ENCODE data around the gene IDH3B. TPM values are rescaled to one million over a fixed set of nuclear protein-coding genes. Genes with fewer than 3 reads are reported as not detected.
"Not testable (repeated sequence)": the region's sequence is repeated elsewhere in the genome, so short reads cannot be mapped to it uniquely, and the experiment has no call there.

Gene IDH3B
- total RNA-seq: 81.7 and 111 TPM in 2 replicates

GRCh38 chr20:2663887-2664719 lies at the start of gene IDH3B:
Gene IDH3B, minus strand, starts transcription at chr20:2664216. Its CDS starts 28 bp downstream, at chr20:2664188.
- peak; percentile 65 for DNase-seq (ENCODE audit: extremely low read depth, low read depth, low spot score)

DNA sequence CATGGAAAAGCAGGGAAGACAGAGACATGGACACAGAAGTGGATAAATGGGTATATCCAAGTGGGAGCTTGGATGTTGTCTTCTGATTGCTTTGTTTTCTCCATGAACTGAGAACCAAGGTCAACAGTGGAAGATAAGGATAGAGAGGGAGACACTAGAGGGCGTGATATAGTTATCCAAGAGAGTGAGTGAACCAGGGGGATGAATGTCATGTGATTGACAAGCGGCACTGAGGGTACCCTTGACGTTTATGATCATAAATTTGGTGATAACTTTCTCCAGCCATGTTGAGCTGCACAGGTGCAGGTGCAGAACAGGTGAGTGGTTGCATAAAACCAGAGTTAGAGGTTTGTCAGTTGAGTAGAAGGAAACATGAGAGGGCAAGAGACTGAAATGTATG lies 49.3 kb upstream of the IDH3B start:
- DNase-seq (ENCODE audit: extremely low read depth, low read depth, low spot score): no peak

GRCh38 chr20:2709205-2709981 lies 45.4 kb upstream of the IDH3B start:
- DNase-seq (ENCODE audit: extremely low read depth, low read depth, low spot score): no peak

DNA sequence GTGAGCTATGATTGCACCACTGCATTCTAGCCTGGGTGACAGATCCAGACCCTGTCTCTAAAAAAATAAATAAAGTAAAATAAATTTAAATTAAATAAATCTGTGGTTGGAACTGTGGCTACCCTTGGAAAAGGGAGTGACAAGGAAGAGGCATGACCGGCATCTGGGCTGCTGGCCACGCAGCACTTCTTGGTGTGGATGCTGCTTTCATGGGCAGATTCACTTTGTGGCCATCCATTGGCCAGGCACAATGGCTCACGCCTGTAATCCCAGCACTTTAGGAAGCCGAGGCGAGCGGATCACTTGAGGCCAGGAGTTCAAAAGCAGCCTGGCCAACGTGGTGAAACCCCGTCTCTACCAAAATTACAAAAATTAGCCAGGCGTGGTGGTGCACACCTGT lies 44.6 kb upstream of the IDH3B start:
- no peak for DNase-seq (ENCODE audit: extremely low read depth, low read depth, low spot score)

GRCh38 chr20:2708073-2708415 lies 44.0 kb upstream of the IDH3B start:
- no peak for DNase-seq (ENCODE audit: extremely low read depth, low read depth, low spot score)

- DNase-seq (ENCODE audit: extremely low read depth, low read depth, low spot score): no peak
Observed at GRCh38 chr20:2707353-2708072, 43.5 kb upstream of the IDH3B start.

- DNase-seq (ENCODE audit: extremely low read depth, low read depth, low spot score): no peak
Observed at GRCh38 chr20:2706688-2707352, 42.8 kb upstream of the IDH3B start.

DNA sequence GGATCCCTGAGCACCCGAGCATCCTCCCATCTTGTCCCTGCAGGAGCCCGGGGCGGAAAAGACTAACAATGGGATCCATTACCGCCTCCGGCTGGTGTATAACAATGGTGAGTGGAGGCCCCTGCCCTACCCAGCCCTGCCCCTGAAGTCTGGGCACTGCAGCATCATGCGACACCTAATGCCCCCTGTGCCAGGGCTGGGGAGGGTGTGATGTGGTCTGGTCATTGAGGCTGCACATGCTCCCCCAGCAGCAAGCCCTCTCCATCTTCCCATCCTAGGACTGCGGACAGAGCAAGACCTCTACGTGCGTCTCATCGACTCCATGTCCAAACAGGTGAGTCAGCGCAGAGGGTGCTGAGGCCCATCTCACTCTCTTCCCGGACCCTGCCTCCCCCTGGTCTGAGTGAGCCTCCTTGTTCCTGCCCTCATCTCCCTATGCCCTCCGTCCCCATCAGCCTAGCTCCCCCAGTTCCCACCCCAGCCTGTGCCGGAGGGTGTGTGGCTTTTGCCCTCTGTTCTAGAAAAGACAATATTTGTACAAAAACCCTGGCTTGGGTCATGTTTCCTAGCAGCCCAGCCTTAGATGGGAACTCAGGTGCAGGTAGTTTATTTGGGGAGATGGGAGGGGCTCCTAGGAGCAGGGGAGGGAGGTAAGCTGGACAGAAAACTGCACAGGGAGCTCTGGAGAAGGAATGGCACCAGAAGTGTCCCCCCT lies 42.1 kb upstream of the IDH3B start:
- no peak for DNase-seq (ENCODE audit: extremely low read depth, low read depth, low spot score)

DNA sequence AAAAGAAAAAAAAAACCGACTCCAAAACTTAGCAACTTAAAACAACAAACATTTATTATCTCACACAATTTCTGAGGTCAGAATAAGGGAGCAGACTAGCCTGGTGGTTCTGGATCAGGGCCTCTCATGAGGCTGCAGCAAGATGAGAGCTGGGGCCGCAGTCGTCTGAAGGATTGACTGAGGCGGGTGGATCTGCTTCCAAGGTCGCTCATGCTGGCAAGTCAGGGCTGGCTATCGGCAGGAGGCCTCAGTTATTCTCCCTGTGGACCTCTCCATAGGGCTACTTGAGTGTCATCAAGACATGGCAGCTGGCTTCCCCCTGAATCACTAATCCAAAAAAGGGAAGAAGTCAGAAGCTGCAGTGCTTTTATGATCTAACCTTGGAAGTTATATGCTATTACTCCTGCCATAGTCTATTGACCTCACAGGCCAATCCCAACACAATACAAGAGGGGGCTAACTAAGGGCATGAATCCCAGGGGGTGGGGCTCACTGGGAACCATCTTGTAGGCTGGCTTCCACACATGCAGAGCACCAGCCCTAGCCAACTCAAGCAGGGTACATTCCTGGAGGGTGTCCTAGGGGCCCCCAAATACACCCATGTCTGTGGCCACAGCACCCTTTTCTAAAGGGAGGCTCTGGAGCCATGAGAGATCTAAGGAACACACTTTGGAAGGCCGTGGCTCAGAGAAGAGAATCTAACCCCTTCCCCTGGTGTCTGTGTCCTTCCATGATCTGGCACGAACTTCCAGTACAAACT lies 39.9 kb upstream of the IDH3B start:
- no peak for DNase-seq (ENCODE audit: extremely low read depth, low read depth, low spot score)

- no peak for DNase-seq (ENCODE audit: extremely low read depth, low read depth, low spot score)
Observed at GRCh38 chr20:2701671-2702081, 37.7 kb upstream of the IDH3B start.

DNA sequence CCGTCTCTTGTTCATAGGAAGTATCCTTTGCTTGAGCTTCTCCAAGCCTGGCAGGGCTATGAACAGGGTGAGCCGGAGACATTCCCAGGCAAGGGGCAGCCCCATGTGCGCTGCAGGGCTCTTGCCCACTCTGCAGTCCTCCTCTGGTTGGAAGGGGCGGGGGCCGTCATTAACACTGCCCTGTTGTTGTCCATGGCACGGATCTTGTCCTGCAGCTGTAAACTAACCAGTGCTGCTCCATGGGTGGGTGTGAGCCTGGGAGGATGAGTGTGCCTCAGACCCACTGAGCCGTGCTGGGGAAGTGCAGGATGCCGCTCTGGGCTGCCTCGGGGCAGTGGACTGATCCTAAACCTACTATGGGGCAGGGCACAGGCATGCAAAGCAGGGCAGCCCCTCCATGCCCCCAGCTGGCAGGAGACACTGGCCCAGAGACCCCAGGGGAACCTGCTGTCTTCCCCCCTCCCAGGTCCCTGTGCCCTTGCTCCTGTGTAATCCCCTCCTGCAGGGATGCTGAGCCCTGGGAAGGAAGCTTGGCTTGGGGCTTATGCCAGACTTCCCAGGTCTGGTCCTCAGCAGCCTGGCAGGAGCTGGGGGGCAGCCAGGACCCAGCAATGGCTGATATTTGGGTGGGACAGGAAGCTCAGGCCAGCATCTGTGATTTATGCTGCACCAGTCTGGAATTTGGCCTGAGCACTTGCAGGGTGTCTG lies 37.1 kb upstream of the IDH3B start:
- DNase-seq (ENCODE audit: extremely low read depth, low read depth, low spot score): no peak

DNA sequence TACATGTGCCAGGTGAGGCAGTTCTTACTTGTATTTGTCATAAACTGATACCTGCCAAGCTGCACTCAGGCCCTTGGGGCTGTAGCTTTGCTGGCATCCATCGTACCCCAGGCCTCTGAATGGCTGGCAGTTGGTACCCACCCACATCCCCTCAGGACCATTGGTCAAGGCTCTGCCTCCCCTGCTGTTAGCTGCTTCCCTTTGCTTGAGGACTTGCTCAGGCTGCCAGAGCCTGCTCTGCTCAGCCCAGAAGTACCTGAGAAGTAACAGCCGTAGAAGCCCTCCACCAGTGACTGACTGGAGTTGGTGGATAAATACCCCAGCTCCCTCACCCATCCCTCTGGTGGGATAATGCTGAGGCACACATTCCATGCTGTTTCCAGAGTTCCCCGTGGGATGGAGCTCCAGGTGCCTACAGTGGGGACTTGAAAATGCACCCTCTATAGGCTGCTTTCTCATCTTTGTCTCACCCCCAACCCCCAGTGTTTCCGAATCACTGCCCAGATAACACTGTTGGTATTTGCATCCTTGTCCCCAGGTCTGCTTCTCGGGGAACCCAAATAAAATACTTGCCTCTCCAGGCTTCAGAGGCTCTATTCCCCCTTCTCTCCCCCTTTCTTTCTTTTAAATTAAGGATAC lies 35.9 kb upstream of the IDH3B start:
- no peak for DNase-seq (ENCODE audit: extremely low read depth, low read depth, low spot score)

DNA sequence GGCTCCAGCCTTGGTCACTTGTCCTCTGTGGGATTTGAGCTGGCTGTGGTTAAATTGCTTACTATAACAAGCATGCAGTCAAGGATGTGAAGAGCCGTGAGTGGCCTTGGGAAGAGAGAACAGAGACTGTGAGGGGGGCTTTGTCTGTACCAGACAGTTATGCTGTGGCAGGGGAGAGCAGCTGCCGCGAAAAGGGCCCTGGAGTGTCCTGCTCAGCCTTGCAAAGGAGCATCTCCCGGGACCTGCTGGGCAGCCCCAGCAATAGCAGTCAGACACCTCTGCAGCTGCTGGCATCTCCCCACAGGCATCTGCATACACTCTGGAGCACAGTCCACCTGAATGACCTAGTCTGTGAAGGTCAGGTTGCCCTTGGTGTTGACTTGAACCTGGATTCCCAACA lies 34.9 kb upstream of the IDH3B start:
- no peak for DNase-seq (ENCODE audit: extremely low read depth, low read depth, low spot score)

GRCh38 chr20:2698186-2698817 lies 34.3 kb upstream of the IDH3B start:
- DNase-seq (ENCODE audit: extremely low read depth, low read depth, low spot score): no peak

DNA sequence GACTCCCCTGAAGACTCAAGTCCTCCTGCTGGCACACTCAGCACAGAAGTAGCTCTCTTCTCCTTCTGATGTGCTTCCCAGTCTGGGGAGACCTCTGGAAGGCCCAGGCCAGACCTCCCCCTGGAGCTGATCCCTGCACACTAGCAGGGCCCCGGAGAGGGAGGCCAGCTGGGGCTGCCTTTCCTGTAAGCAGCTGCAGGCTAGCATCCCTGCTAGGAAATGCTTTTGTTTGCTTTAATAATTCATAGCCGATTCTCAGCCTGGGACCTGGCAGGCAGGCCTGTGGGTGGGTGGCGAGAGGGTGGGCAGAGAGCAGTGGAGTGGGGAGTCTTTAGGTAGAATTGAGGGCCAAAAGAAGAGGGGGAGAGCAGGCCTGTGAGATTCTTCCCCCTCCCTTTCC lies 33.8 kb upstream of the IDH3B start:
- no peak for DNase-seq (ENCODE audit: extremely low read depth, low read depth, low spot score)

GRCh38 chr20:2696646-2697045 lies 32.6 kb upstream of the IDH3B start:
- DNase-seq (ENCODE audit: extremely low read depth, low read depth, low spot score): no peak

- not testable (repeated sequence) for DNase-seq (ENCODE audit: extremely low read depth, low read depth, low spot score)
Observed at GRCh38 chr20:2695984-2696525, 32.0 kb upstream of the IDH3B start.

All from glomerular endothelial cell (primary cell).